GM19467 (cell line): ENCODE measurements around the gene PKDREJ.
A peak's percentile ranks its signal among the peaks of the same experiment; 100 is the strongest.
"Not testable (repeated sequence)": the region's sequence is repeated elsewhere in the genome, so short reads cannot be mapped to it uniquely, and the experiment has no call there.

Source experiments
- ATAC-seq: cut with Tn5 transposase; IDR thresholded peaks from one replicate; pipeline ENCODE4 v1.9.1; 2021; ENCODE audit warnings: mild to moderate bottlenecking, moderate library complexity; ENCODE audit not compliant: unreplicated experiment

Gene PKDREJ, protein sequence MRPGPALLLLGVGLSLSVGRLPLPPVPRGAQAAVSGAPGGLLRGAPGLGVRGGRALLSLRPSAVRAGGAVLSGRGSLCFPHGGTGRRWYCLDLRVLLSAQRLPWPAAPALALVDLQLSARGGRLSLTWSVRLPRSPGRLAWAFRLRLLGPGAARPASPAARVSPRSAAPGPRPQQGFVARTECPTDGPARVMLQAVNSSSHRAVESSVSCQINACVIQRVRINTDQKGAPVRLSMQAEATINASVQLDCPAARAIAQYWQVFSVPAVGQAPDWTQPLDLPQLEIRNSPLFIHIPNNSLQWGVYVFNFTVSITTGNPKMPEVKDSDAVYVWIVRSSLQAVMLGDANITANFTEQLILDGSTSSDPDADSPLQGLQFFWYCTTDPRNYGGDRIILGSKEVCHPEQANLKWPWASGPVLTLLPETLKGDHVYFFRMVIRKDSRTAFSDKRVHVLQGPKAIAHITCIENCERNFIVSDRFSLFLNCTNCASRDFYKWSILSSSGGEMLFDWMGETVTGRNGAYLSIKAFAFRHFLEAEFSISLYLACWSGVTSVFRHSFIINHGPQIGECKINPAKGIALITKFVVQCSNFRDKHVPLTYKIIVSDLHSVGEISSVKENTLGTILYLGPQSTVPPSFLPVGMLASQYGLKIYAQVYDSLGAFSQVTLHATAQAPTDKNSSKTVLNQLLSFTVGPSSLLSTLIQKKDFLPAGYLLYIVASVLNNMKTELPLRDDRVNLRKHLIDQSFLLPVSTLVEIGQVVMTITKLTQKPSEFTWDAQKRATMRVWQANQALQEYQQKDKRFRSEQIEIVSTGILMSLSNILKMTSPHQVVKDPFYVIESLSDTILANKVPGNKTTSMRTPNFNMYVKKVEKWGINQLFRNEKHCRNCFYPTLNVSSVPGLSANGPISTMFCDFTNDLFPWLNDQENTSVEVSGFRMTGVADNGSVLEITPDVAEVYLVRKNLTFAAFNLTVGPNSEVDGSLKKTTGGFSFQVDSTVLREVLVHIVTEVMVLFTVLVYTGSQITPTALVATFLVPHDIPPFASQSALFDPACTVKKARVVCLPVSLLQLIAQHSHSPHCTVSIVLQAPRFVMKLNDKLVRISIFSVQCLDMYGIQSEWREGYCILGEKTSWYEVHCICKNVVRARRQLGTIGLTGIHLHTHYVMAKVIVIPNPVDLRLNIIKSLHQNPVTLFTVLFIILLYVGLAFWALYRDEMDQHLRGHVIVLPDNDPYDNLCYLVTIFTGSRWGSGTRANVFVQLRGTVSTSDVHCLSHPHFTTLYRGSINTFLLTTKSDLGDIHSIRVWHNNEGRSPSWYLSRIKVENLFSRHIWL (N-terminal part only)

DNA sequence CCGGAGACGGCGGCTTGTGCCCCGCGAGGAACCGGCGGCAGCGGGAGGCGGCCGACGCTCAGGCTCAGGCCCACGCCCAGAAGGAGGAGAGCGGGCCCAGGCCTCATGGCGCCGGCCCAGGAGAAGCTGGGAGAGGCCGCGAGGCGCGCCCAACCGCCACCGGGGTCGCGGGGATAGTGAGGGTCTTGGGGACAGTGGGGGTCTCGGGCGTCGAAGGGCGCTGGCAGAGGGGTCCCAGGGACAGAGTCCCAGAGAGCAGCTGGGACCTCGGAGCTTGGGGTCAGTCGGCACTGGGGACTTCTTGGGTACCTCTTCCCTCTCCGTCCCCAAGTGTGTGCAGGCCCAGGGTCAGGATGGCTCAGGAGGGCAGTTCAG is at the start of gene PKDREJ:
Gene PKDREJ, minus strand, starts transcription at position 128 of the 375 bp plus-strand sequence. Its CDS starts 21 bp downstream, at position 107.
- no peak for ATAC-seq

DNA sequence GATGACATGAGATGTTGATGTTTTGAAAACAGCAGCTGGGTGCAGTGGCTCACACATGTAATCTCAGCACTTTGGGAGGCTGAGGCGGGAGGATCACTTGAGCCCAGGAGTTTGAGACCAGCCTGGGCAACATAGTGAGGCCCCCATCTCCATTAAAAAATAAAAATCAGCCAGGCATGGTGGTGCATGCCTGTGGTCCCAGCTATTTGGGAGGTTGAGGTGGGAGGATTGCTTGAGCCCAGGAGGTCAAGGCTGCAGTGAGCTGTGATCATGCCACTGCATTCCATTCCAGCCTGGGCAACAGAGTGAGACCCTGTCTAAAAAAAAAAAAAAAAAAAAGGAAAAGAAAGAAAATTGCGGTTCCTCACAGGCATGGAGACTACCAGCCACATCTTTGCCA is 49.7 kb upstream of the PKDREJ start:
- not testable (repeated sequence) for ATAC-seq

DNA sequence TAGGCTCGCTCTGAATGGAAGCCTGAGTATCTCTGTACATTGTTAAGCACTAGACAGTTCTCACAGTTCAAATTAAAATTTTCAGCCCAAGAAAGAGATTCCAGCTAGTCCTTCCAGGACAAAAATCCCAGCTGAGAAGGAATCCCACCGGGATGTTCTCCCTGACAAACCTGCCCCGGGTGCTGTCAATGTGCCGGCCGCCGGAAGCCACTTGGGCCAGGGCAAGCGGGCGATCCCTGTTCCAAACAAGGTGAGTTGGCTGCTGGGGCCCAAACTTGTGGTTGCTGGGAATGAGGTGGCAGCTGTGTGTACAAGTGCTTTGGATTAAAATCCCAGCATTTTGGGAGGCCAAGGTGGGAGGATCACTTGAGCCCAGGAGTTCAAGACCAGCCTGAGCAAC is 48.9 kb upstream of the PKDREJ start:
- ATAC-seq, result no peak

DNA sequence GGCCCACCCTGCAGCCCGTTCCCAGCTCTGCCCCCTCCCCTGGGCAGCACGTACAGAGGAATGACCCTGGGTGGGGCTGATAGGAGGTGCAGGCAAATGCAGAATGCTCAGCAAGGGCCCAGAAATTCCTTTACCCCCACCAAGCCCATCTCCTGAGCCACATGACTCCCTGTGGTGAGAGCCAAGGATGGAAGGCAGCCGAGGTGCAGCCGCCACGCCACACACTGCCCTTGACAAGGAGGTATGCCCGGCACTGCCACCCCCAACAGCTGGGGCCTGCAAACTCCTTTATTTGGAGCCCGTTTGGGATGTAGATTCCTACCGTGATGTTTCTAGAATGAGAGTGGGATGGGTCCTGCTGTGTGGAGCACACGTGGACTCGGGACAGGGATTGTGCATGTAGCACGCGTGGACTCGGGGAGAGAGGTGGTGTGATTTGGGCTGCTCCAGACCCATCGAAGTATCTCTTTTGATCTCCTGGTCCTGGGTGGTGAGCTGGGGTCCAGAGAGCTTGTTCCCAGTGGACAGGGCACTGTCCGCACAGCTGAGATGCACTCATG is 46.5 kb upstream of the PKDREJ start:
- ATAC-seq, result no peak

DNA sequence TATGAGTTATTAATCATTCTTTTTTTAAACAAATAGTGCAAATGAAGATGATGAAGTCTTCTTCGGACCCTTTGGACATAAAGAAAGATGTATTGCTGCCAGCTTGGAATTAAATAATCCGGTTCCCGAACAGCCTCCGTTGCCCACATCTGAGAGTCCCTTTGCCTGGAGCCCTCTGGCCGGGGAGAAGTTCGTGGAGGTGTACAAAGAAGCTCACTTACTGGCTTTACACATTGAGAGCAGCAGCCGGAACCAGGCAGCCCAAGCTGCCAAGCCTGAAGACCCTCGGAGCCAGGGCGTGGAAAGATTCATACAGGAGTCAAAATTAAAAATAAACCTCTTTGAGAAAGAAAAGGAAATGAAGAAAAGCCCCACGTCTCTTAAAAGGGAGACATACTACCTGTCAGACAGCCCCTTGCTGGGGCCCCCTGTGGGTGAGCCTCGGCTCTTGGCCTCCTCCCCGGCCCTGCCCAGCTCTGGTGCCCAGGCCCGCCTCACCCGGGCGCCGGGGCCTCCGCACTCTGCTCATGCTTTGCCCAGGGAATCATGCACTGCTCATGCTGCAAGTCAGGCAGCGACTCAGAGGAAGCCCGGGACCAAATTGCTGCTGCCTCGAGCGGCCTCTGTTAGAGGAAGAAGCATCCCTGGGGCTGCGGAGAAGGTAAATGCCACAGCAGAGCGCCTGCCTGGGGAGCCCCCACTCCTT is 45.3 kb upstream of the PKDREJ start:
- no peak for ATAC-seq

DNA sequence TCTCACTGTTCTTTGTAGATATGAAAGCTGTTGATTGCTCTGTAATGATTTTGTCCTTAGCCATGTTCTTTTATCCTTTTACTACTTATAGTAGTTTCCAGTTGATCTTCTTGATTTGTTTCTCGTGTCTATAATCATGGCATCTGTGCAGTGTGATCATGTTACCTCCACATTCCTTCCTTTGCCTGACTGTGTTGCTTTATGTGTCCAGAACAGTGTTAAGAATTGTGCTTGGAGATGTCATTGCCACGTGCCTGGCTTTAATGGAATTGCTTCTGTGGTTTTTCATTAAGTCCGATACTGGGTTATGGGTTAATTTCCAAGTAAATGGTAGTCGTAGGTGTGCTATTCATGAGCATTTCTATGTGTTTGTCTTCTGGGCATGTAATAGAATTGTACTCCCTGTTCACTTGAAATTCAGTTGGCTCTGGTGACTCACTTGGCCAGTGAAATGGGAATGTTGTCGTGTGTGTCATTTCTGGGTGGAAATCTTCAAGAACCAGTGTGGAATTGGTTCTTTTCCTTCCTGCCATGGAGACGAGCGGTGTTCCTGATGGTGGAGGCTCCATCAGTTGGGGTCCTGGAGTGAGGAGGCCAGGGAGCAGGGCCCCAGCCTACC is 40.3 kb upstream of the PKDREJ start:
- no peak for ATAC-seq

DNA sequence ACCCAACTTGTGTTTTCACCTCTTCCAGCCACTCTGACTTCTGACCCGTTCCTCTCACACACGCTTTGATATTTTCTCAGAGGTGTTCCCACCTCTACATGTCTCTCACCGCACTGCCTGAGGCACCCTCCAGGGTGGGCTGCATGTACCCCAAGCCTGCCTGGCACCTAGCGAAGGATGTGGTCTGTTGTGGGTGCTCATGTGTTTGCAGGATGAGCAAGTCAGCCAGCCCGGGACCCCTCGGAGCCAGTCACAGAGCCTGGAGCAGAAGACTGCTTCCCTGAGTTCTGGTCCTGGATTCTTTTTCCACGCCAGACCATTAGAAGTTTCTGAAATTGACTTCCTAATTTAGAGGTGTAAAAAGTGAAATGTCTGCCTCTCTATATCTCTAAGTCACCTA is 37.3 kb upstream of the PKDREJ start:
- no peak for ATAC-seq

DNA sequence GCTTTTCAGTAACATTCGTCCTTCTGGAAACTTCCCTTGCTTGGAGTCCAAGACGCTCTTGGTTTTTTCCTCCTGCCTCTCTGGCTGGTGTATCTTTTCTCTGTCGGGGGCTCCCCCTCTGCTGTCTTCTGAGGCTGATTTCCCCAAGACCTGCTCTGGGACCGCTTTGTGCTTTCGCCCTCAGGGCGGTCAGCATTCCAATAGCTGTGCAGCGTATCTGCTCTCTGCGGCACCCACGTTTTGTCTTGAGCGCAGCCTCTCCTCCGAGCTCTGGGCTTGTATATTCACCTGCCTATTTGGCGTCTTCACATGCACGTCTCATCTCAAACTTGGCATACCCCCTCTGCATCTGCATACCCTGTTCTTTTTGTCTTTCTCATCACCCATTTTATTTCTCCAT is 36.0 kb upstream of the PKDREJ start:
- ATAC-seq, result no peak

DNA sequence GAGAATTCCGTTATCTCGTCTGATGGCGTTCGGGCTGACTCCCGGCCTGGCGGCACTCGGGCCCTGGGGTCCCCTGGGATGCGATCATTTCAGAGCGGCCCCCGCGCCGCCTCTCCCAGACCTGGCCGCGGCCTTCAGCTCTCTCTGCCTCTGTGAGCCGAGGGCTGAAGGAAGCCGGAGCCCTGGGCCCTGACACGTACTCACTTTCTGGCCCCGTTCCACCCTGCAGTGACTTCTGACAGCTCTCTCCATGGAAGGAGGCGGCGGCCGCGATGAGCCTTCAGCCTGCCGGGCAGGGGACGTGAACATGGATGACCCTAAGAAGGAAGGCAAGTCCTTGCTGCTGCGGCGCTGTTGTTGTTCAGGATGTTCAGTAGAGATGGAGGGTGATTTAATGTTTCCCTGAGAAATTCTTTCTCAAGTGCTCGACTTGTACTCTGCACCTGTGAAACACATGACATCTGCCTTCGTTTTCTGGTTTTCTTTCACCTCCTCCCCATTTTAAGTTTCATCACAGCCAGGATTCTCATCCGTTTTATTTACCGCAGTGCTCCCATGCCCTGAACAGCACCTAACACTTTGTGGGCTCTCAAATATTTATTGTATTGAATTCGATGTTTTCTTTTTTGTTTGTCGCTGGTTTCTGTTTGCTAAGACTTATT is 34.1 kb upstream of the PKDREJ start:
- ATAC-seq, result peak; percentile 5

DNA sequence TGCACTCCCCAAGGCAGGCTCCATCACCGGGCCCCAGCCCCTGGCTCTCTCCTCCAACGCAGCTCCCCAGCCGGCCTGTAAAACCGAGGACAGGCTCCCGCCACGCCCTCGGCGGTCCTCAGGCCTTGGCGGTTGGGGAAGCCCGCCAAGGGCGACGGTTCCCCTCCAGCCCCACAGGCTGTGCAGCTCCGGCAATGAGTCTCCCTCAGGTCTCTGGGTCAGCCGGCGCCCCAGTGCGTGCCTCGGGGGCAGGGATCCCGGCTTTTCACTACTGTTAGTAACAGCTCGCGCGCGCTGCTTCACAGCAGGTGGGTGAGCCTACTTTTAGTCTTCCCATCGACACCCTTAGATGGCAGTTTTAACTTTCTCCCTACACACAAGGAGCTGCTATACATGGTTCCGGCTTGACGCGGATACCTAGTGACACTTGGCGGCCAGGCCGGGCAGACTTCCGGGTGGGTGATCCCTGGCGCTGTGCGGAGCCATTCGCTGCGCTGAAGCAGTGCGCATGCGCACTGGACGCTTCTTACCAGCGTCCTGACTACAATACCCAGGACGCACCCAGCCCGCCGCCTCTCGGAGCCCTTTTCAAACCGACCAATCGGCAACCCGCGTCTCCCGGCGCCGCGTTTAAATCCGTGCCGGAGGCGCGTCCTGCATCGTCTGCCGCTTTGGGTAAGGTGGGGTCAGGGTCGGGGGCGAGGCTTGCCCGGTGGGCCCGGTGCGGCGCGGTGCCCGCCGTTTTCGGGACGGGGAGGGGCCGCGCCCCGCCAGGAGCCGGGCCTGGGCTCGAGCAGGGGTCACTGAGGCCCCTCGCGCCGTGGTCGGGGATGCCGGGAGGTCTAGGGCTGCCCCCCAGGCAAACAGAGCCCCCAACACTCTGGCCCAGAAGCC is 33.4 kb upstream of the PKDREJ start, which contains the start of gene GTSE1:
Gene GTSE1, plus strand, starts transcription at position 614 of the 894 bp plus-strand sequence. CDS start 531 bp downstream, outside the sequence.
- peak; percentile 91 for ATAC-seq

DNA sequence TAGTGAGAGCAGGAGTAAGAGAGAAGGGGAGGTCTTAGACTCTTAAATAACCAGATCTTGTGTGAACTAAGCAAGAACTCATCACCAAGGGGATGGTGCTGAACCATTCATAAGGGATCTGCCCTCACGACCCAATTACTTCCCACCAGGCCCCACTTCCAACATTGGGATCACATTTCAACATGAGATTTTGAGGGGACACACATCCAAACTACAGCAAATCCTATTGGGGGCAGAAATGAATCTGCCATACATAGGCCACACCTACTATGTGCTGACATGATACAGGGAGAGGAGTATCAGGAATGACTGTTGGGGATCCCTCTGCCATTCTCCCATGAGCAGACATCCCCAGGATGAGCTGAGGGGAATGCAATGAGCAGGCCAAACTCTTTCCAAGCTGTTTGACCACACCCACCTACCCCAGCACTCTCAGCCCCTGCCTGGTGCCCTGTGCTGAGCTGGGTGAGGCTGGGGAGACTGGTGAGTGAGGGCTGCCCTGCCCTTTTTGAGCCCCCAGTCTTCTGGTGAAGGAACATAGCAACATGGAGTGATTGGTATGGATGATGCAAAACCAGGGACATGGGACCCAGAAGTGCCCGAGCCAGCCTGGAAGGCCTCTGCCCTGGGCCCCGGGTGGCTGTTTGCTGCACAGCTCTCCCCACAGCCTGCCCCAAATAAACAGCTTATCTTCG is 32.3 kb upstream of the PKDREJ start:
- ATAC-seq, result no peak

DNA sequence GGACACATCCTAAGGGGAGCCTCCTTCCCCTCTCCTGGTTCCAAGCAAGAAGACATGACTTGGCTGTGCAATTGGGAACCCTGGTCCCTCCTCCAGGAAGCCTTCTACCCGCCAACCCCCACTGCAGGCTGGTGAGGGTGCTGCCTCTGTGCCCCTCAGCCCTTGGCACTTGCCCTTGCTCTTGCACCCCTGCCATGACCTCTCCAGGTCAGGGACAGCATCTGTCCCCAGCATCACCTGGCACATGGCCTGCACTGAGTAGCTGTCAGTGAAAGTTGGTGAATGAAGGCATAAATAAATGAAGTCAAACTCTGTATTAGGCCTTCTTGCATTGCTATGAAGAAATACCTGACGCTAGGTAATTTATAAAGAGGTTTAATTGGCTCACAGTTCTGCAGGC is 31.6 kb upstream of the PKDREJ start:
- no peak for ATAC-seq

DNA sequence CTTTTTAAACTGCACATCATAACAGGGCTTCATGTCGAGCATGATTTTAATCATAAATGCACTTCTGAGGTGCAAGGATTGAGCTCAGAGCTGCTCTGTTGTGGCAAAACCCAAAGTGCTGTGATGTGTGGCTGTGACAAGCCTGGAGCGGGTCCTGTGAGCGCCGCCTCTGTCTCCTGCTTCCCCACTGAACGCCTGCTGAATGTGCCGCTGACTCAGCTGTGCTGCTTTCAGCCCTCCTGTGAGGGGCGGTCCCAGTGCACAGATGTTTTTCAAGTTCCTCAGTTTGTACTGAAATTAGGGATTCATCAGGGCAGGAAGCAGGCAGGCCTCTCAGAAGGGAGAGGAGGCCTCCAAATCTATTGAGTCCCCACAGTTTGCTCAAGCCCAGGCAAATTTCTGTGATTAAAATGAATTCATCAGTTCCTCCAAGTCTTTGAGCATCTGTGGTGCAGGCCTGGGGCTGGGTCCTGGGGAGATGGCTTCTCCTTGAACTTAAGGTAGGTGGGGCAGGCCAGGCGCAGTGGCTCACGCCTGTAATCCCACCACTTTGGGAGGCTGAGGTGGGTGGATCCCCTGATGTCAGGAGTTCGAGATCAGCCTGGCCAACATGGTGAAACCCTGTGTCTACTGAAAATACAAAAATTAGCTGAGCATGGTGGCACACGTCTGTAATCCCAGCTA is 30.6 kb upstream of the PKDREJ start:
- ATAC-seq, result no peak

DNA sequence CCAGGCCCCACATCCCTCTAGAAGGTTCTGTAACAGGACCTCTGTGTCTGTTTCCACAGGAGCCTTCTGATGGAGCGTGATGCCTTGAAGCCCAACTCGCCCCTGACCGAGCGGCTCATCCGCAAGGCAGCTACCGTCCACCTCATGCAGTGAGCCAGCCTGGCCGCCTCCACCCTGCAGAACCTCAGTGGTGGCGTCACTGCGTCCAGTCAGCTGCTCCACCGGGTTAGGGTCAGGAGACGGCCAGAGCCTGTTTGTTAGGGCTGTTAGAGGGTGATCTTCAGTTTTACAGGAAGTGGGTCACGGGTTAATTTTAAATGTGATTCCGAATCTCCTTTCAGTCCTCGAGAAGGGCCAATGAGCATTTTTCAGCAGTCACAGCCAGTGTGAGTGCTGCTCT is 29.6 kb upstream of the PKDREJ start:
- ATAC-seq, result no peak

DNA sequence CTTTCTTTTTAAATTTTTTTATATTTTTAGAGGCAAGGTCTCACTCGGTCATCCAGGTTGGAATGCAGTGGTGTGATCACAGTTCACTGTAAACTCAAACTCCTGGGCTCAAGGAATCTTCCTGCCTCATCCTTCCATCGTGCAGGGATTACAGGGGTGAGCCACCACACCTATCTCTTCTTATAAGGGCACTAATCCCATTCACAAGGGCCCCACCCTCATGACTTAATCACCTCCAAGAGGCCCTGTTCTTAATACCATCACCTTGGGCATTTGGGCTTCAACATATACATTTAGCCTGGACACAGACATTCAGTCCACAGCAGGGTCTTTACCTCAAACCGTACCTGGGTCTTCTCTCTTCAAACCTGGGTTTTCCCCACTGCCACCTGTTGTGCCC is 29.0 kb upstream of the PKDREJ start:
- no peak for ATAC-seq

DNA sequence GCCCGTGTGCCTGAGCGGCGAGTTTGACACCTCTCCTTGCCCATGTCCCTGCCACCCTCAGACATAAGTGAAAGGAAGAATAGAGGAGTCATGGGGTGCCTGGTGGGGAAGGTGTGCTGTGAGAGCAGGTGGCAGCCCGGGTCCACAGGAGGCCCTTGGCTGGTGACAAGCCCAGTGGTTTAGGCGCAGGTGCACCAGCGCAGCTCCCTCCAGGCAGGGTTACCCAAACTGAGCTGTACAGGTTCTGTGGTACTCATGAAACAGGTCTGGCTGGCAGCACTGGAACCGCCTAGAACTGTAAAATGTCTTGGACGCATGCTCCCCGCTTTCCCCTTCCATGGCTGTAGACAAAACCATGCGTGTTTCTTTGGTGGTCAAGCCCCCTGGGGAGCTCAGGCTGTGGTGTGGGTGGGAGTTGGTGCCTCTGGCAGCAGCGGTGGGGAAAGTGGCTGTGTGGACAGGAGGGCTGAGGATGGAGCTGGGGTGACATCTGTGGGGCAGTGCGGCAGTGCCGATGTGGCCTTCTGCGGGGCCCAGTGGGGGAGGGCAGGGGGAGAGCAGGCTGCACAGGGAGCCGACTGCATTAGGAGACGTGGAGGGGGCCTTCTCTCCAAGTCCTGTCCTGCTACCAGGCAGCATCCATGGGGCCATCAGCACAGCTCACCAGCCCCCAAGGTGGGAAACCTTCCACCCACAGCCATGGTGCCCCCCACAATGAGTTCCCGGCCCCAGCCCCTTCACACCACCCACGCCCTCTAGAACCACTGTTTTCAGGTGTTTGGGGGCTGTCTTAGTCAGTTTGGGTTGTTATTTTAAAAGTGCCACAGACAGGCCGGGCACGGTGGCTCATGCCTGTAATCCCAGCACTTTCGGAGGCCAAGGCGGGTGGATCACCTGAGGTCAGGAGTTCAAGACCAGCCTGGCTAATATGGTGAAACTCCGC is 28.0 kb upstream of the PKDREJ start:
- no peak for ATAC-seq
